GM21367 (cell line): ENCODE results near the gene ATP8A1.

Source experiments
- ATAC-seq: cut with Tn5 transposase; IDR thresholded peaks from one replicate; pipeline ENCODE4 v1.9.1; 2021; ENCODE audit not compliant: unreplicated experiment

The ATP8A1 gene

DNA sequence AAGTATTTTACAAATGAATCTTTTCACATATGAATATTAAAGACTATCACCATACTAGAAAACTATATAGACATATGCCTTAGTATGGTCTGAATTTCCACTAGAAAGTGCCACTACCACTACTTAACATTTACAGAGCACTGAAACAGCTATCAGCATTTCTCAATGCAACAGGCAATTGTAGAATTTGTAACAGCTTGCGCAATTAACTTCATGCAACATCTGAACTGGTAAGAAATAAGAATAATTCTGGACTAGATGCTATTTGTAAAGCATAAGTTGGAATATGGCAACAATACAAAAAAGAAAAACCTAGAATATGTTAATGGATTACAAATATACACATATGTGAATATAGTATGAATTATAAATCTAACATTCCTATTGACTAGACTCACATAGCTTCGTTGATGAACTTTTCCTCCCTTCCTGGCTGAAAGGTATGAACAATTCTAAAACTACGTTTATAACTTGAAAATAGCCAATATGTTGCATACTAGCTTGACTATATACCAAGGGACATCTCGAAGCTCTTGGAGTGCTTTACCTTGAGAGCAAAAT is 82.0 kb downstream of the ATP8A1 start:
- ATAC-seq = no peak

DNA sequence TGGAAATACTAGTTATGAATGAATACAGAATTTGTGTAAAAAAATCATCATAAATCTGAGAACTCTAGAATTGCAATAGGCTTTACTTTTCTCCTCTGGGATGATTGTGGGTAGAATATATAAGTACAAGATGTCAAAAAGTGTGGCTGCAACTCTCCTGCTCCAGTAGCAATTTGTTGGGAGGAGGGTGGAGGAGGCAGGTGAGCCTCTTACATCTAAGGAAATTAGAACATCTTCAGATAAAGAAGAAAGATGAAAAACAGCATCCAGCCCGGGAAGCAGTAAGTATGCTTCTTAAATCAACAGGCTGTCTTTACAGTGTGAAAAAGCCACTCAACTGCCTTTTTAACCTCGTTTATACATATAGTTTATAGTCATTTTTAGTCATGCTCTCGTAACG is 83.7 kb downstream of the ATP8A1 start:
- ATAC-seq = no peak

DNA sequence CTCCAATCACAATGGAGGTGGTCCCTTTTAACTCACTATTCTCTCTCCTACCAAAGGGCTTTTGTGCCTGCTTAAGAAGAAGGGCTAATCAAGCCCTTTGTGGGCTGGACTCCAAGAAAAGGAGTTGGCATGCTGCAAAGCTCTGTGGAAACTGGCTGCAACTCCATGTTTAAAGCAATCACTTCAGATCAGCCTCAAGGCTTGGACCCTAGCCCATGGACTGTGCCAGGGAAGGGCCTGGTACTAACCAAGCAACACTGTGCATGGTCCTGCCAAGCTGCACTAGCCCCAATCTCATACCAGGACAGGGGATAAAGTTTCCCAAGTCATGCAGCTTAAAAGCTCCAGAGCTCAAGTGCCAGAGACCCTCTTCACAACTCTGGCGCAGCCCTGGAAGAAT is 86.7 kb downstream of the ATP8A1 start:
- no peak for ATAC-seq

DNA sequence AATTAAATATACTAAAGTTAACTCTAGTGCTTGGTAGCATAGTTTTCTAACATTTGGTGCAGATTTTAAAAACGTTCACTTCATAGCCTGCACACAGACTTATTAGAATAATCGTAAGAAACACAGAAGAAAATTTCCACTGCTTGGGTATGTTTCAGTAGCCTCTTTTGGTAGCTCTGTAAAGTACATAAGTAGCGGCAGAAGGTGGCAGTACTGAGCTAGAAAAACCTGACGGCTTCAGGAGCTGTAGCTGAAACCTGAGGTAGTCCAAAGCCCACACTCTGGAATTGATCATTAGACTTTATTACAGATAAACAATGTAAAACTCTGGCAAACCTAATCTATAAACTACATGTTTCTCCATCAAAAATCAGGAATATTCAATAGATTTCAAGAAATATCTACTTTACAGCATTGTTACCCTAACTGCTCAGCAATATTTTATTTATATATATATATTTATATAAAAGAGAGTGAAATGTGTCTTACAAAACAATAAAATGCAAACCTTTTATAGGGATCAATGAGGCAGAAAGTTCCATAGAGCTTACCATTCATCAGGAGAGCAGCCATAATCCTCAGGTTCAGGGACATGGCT is 88.2 kb downstream of the ATP8A1 start:
- peak; percentile 94 for ATAC-seq

DNA sequence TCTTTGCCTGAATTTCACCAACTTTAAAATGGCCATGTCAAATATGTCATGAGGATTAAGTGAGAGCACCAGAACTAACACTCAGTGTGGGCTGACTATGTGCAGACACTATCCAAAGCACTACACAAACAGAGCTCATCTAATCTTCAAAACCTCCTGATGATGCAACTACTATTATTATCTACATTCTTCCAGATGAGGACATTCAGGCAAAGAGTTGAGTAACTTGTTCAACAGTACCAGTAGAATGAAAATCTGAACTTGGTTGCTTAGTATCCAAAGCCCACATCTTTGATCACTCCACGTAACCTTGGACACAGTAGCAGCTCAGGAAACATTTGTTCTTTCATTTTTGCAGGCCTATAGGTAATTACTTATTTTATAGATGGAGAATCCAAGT is 90.1 kb downstream of the ATP8A1 start:
- no peak for ATAC-seq

DNA sequence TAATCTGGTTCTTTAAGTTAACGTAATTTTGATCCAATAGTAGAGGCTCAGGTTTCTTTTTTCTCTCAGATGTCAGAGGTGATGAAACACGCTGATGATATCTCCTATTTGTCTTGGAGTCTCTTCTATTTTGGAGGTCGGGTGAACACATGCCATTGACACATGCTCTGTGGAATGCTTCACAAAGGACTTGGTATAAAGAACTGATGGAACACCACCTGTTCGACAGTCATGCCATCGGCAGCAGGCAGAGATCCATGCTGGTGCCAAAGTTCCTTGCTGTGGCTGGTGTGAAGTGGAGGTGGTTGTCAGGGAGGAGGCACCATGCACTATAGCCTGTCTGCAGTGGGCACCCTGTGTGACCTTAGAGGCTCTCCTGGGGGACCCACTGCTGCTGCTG is 94.9 kb downstream of the ATP8A1 start:
- no peak for ATAC-seq

DNA sequence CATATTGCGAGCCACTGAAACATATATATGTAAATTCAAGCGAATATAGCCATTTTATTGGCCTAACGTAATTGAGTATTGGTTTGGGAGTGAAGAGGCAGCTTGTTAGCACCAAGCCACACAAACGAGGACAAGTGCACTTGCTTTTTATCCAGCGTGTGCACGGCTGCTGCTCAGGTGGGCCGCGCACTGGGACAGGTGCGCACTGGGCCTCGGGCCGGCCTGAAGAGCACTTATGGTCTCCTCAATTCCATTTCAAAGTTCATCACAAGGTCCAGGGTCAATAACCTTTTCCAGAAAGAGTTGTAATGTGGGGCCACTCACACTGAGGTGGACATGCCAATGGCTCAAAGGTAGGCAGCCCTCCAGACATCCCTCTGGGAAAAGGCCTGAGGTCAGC is 95.9 kb downstream of the ATP8A1 start:
- no peak for ATAC-seq

DNA sequence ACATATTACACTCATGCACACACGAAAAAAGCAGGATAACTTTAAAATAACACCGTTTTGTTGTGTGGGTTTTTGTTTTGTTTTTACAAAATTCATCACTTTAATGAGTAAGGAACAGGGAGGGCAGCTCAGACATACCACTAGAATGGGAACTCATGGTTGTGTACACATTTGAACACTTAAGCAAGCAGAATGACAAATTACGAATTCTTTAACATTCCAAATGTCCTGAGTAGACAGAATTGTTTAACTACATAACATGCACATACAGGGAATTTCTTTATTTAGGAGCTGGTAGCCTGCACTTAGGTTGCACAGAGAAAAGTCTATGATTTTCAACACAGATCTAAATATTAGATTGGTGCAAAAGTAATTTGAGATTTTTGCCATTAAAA is 96.4 kb downstream of the ATP8A1 start:
- ATAC-seq = no peak

DNA sequence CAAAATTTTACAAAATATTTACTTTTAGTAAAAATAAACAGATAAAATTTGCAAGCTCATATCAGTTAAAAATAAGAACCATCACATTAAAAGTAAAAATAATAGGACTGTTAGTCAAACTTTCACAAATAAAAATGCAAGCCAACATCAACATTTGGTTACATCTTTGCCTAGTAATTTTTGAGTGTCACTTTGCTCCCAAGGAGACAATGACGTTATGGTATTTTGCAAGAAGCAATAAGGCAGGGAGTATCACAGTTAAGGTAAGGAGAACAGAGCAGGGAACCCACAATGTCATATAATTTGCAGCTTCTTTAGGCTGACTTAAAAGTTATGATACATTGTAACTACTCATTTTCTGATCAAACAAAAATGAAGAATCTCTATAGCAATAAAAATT is 98.7 kb downstream of the ATP8A1 start:
- ATAC-seq = no peak

DNA sequence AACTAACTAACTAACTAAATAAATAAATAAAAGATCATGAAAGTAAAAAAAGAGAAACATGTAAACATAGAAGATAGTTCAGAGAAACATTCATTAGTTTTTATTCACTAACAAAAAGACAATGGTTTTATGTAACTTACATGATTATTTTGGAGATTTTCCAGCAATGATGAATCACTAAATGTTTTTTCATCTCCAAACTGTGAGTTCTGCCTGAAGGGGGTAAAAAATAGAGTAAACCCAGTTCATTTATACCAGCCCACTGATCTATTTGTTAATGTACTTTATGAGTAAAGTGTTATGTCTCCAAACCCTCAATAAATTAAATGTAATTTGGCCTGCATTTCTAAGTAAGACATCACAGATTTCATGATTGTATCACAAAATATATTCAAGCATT is 101.1 kb downstream of the ATP8A1 start:
- ATAC-seq = no peak

DNA sequence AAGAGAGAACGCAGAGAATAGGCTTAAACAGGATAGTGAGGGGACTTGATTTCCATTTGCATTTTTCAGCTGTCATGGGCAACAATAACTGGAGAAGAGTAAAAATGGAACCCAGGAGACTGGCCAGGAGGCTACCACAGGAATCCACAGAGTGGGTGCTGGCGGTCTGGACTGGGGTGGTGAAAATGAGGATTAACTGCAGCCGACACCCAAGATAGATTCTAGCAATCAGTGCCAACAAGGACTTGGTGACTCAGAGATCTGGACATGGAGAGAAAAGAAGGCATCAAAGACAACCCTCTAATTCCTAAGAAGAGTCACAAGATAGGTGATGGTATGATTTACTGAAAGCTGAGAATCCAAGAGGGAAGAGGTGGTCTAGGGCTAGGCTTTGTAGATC is 102.8 kb downstream of the ATP8A1 start:
- no peak for ATAC-seq

DNA sequence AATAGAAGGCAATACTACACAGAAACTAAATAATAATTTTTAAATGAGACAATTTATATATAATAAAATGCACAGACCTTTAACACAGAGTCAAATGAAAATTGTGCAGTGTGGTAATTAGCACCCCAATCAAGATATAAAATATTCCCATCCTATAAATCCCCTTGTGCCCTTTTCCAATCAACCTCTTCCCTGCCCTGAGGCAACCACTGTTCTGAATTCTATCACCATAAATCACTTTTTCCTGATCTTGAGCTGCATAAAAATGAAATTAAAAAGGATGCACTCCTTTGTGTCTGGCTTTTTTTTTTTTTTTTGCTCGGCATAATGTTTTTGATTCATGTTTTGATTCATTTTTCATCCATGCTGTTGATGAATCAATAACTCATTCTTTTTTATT is 107.0 kb downstream of the ATP8A1 start:
- ATAC-seq = no peak

DNA sequence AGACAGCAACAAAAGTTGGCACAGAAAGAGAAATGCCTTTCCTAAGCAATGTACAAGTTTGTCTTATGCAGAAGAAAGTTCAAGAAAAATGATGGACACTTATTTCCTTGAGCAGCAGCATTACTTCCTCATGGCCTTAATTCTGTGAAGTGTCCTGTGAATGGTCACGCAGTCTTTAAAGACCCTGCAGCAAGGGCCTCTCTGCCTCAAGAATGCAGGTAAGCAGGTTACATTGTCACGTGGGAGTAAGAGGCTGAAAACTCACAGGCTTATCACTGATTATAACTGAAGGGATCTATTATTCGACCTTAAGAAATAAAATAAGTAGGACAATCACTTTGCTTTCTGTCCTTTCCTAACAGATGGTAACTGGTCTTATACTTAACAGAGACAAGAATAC is 109.1 kb downstream of the ATP8A1 start:
- no peak for ATAC-seq

DNA sequence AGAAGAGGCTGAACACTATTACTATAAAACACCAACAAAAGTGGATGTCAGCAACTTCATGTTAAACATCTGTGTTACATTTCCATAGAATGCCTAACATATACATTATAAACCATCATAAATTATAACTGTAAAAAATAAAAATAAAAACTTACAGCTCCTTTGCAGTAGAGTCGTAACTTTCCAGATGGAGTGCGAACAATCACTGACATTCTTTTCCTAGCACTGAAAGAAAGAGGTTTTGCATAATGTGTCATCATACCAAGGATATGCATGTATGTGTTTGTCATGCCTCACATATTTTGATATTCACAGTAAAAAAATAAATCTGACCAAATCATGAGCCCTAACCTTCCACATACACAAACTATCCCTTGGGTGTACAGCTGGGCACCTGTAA is 113.1 kb downstream of the ATP8A1 start:
- no peak for ATAC-seq

DNA sequence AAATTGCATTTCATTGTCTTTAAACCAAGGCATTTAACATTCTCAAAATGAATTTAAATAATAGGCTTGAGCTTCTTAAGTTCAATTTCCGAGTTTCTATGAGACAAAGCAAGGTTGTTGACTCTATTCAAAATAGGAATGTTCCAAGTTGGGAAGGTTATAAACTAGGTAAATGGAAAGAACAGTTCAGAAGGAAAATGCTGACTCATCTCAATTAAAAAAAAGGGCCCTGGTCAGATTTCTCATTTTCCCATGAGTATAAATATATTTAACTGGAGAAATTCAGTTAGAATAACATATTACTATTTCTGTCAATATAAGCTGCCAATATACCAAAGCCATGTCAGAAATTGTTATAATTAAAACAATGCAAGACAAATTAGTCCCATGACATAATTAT is 113.8 kb downstream of the ATP8A1 start:
- ATAC-seq = no peak

DNA sequence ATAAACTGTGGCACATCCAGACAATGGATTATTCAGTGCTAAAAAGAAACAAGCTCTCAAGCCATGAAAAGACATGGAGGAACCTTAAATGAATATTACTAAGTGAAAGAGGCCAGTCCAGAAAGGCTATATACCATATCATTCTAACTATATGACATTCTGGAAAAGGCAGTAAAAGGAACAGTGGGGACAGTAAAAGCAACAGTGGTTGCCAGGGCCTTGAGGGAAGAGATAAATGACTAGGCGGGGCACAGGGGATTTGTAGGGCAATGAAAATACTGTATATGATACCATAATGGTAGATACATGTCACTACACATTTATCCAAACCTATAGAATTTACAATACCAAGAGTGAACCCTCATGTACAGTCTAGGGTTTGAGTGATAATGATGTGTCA is 115.3 kb downstream of the ATP8A1 start:
- no peak for ATAC-seq

DNA sequence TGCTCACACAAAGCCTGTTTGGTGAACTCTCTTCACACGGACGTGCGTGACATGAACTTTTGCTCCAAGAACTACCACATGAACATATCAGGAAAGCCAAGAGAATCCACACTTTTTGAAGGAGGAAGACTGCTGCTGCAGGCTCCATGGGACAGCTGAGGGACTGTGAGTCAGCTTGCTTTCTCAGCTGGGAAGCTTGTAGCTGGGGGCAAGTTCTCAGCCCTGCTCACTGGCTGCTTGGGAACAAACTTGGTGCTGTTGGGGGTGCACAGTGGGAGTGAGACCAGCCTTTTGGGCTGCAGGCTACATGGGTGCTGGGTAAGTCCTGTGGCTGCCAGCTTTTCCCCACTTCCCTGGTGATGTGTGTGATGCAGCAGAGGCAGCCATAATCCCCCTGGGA is 123.9 kb downstream of the ATP8A1 start:
- no peak for ATAC-seq

DNA sequence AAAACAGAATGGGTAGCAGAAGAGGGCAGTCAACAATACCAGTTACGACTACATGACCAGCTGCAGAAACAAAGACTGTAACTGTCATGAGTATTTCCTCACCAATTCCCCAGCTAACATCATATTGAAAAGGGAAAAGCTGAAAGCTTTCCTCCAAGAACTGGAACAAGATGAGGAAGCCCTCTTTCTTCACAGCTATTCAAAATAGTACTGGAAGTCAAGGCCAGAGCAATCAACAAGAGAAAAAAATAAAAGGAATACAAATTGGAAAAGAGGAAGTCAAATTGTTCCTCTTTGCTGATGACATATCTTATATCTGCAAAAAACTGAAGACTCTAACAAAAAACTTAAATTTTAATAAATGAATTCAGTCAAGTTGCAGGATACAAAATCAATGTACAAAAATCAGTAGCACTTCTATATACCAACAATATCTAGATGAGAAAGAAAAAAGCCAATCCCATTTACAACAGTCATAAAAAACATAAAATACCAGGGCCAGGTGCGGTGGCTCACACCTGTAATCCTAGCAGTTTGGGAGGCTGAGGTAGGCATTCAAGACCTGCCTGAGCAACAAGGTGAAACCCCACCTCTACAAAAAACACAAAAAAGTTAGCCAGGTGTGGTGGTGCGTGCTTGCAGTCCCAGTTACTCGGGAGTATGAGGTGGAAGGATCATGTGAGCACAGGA is 125.4 kb downstream of the ATP8A1 start:
- ATAC-seq = no peak

DNA sequence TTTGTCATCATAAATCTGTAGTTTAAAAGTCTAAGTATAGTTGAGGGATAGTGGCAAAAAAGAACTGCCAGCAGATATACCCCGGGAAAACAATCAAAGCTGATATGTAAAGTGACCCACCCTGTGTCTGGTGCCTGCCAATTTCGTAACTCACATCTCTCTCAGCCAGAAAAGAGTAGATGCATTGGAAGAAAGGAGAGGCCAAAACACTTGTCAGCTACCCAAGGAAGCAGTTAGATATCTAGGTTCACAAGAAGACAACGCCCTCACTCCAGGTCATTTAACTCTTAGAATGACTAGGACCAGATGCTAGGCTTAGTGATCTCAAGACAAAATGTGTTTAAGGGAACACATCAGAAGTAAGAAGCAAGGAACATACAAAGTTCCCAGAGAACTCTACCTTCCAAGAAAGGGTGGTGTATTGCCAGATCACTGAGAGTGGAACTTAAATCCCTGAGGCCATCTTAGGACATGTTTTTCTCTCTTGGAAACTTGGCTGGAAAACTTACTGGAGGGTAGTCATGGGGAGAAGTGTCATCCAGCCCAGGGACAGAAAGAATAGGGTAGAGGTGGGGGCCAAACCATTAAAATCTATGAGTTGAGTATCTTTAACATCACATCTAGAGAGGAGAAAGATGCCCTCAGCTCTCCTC is 133.7 kb downstream of the ATP8A1 start:
- ATAC-seq = no peak

DNA sequence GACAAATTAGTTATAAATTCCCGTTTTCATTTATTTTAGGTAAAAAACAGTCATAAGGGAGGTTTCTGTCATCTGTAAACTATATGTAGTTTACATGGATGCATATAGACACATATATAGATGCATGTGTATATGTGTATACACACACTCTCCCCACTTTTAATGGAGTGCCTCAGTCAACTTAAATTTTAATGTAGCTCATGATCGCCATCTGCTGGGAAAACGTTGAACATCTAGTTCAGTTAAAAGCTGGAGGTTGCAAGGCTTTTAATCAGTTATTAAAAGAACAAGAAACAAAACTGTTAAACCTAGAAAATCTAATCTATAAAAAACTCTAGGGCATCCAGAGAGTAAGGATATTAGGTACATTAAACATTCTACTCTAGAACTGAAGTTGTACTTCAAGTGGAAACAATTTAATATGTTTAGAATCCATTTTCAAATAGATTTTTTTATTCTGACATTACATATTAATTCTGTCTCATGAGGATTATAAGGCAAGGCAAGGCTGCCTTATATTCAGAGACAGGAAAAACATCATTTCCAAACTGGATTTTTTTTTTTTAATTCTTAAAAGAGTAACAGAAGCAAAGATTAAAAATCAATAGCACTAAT is 137.0 kb downstream of the ATP8A1 start:
- ATAC-seq = peak; percentile 53

DNA sequence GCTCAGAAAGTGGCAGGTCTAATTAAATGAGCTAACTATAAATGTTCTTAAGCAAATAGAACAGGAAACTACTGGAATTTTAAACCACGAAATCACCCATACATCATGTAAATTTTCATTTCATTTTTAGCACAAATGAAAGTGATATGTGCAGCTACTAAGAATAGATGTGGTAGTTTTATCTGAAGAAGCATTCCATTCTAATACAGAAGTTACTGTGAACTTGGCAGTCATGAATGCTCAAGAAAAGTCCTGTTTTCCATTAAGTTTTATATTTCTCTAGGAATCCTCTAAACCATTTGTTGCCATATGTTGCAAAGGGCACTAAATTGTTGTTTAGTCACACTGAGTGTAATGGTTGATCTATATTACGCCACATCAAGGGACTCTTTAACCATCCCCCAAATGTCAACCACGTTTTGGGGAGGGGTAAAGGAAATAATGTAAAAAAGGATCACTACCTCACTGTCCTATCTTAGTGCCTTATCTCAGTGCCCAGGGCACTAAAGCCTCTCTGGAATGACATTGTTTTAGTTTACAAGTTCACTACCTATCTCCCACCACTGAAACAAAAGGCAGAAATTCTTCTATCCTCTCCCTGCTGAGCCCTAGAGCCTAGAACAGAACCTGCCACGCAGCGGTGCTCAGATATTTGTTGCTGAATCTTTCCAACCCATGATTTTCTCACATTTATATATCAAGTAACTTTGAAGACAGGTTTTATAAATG is 141.6 kb downstream of the ATP8A1 start:
- ATAC-seq = no peak
